HG03457 (cell line): ENCODE measurements around the gene ATXN7L1.
"Not testable (repeated sequence)": the region's sequence is repeated elsewhere in the genome, so short reads cannot be mapped to it uniquely, and the experiment has no call there.

Experiments used
- ATAC-seq: cut with Tn5 transposase; IDR thresholded peaks from one replicate; pipeline ENCODE4 v1.9.1; 2021; ENCODE audit warnings: moderate number of reproducible peaks; ENCODE audit not compliant: unreplicated experiment

The ATXN7L1 gene

DNA sequence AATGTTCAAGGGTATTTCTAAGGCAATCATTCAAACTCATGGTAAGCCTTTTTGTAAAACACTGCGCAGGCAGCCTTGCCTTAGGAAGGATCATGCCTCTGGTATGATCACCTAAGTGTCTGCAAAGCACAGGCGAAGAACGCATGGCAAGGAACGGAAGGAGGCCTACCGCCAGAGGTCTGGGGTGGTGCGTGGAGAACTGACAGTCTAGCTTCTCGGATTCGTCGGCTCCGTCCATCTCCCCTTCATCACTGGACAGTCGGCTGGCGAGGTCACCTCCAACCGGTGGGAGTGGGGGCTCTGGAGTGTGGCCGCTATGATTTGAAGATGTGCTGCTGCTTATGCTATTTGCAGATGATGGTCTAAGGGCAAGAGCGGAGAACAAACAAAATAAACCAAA, 252.5 kb downstream of the ATXN7L1 start:
- ATAC-seq, result no peak

DNA sequence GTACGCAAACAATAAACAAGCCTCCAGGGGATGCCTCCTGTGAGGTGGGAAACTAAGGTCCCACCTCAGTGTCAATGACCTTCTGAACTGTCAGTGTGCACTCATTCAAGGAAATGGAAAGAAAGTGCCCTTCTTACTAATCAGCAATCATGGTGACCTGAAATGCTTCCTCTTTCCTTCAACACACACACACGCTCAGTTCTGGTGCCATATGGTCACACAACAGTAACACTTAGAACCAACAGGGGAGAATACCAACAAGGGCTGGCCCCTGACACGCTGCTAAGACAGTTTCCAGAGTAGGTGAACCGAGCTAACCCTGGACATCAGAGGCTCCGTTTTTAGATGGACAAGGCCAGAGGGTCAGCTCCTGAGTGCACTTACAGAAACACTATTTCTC, 253.0 kb downstream of the ATXN7L1 start:
- no peak for ATAC-seq

DNA sequence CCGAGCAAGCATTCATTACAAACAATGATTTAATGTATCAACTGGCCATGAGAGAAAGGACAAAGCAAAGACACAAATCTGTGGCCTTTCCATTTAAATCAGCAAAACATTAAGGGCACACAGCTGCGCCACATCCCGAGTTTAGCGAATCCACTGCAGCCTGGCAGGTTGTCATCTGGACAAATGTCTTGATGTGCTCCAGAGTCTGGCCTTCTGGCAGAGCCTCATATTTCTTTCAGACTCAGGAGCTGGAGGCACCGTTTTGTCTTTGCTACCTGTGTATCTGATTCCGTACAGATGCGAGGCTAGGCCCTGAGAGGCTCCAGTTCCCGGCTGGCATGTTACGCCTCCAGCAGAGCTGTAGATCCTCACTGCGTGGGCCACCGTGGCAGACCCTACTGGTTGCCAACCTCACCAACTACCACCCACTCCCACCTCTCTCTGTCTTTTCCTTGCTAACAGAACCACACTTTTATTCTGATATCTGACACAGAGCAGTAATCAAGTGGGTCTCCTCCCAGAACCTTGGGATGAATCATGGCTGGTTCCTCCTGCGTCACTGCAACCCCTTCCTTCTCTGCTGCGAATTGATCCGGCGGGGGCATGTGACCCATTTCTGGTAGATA, 254.2 kb downstream of the ATXN7L1 start:
- ATAC-seq, result no peak

- no peak for ATAC-seq
Observed at GRCh38 chr7:105621617-105622016, 254.8 kb downstream of the ATXN7L1 start.

GRCh38 chr7:105621176-105621575, 255.2 kb downstream of the ATXN7L1 start:
- ATAC-seq, result no peak

DNA sequence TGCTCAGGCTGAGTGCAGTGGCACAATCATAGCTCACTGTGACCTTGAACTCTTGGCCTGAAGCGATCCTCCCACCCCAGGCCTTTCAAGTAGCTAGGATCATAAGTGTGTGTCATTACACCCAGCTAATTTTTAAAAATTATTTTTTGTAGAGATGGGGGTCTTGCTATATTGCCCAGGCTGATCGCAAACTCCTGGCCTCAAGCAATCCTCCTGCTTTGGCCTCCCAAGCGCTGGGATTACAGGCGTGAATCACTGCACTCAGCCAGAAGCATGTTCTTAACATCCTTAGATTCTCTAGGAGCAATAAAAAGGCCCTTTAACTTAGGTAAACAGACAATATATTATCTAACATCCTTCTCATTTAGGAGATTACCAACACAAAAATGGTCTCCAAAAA, 256.8 kb downstream of the ATXN7L1 start:
- no peak for ATAC-seq

- no peak for ATAC-seq
Observed at GRCh38 chr7:105618016-105618296, 258.4 kb downstream of the ATXN7L1 start.

DNA sequence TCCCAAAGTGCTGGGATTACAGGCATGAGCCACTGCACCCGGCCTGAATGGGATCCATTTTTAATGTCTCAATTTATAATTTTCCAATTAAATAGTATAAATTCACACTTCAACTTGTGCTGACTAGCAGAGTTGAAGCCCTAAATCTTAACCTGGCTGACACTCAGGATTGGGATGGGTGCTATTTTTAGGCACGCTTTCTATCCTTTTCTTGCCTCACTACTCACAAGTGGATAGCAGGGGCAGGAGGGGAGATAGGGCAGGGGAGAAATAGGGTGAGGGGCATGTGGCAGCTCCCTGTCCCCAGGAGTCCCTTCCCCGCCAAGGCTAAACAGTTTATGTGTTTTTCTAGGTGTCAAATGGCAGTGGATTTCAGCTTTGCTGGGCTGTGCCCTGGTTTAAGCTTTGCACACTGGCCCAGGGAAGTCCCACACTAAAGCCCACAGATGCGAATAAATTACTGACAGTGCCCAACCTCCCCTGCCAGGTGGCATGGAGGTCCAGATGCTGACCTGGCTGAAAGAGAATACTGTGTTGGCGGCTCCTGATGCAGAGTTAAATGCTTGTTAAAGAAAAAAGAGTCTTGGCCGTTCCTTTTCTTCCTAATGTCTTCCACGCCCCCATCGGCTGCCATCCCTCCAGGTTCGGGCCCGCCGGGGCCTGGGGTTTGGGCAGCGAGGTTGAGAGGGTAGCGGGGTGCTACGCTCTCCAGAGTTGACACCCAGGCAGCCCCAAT, 259.0 kb downstream of the ATXN7L1 start:
- ATAC-seq, result no peak

DNA sequence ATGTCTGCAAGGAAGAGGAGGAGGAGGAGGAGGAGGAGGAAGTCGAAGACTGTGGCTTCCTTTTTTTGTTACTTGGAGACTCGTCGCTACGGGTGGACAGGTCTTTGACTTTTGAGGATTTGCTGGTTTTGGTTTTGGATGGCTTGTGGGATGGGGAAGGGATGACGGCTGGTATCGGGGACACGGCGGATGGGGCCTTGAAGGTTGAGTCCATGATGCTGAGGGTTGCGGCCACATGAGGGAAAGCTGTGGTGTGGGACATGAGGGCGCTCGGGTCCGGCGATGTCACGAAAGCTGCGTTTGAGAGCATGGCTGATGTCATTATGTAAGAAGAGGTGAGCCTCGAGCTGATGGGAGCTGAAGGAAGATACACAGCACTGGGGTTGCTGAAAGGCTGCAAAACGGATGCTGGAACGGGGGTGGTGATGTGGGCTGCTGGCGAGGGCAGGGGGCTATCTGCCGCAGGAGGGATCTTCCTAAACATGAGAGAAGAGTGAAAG, 262.0 kb downstream of the ATXN7L1 start:
- ATAC-seq, result no peak

GRCh38 chr7:105613611-105614330, 262.6 kb downstream of the ATXN7L1 start:
- ATAC-seq, result no peak

- no peak for ATAC-seq
Observed at GRCh38 chr7:105612806-105613205, 263.6 kb downstream of the ATXN7L1 start.

- no peak for ATAC-seq
Observed at GRCh38 chr7:105611856-105612775, 264.3 kb downstream of the ATXN7L1 start.

DNA sequence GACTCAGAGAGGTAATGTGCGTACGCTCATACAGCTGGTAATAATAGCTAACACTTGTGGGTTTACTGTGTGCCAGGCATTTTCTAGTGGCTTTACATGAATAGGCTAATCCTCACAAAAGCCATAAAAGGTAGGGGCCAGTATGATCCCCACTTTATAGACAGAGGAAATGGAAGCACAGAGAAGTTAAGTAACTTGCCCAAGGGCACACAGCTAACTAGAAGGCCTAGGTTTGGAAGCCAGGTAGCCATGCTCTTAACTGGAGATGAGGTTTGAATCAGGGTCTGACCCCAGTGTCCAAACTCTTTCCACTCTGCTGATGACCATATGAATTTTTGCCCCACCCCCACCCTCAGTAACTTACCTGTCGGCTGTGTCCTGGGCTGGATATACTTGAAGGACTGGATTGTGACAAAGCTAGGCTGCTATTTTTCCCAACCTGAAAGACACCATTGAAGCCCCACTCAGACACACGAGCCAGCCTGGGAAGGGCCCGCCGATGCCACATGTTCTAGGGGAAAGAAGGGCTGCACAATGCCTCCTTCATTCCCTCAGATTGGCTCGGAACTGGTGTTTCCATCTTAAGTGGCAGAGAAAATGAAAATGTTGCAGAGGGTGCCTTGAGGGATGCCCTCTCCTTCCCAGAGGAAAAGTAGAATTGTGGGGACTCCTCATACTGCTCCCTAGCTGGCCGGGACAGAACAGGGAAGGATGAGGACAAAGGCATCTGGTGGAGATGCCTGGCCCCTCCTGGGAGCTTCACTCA, 266.1 kb downstream of the ATXN7L1 start:
- ATAC-seq, result no peak

DNA sequence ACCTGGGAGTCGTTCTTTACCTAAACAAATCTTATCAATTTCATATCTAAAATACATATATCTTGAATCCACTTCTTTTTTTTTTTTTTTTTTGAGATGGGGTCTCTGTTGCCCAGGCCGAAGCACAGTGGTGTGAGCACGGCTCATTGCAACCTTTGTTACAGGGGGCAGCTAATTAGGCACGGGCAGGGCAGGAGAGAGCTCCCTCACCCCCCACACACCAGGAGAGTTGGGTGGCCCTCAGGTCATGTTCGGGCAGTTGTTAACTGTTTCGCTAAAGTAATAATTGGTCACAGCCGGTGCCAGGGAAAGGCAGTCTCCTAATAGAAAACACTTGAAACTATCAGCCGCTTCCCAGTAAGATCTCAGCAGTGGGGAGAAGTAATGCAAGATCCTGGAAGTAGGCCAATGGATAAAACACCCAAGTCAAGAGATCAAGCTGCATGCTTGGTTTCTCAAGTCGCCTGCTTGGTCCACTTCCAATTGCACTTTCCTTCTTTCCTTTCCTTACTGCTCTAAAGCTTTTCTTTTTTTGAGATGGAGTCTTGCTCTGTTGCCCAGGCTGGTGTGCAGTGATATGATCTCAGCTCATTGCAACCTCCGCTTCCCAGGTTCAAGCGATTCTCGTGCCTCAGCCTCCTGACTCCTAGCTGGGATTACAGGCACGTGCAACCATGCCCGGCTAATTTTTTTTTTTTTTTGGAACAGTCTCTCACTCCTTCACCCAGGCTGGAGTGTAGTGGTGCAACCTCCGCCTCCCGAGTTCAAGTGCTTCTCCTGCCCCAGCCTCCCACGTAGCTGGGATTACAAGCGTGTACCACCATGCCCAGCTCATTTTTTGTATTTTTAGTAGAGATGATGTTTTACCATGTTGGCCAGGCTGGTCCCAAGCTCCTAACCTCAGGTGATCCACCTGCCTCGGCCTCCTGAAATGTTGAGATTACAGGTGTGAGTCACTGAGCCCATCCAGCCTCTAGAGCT, 273.8 kb downstream of the ATXN7L1 start:
- no peak for ATAC-seq

DNA sequence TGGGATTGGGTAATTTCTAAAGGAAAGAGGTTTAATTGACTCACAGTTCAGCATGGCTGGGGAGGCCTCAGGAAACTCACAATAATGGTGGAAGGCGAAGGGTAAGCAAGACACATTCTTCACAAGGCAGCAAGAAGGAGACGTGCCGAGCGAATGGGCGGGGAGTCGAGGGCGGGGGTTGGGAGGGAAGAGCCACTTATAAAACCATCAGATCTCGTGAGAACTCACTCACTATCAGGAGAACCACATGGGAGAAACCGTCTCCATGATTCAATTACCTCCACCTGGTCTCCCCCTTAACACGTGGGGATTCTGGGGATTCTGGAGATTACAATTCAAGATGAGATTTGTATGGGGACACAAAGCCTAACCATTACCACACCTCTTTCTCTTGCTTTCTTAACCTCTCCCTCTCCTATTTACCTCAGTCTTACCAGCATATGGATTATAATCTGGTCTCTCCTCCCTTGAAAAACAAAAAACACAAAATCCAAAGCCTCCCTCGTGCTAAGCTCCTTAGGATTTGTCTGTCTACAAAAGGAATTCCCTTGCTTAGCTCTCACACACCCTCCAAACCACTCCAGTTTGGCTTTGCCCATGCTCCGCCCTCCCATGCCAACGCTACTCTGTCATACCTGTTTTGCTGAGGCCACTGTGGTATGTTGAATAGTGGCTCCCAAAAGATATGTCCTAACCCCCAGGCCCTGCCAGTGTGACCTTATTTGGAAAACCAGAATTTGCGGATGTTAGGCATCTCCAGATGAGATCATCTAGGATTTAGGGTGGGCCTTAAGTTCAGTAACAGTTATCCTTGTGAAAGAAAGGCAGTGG, 275.5 kb downstream of the ATXN7L1 start:
- no peak for ATAC-seq

DNA sequence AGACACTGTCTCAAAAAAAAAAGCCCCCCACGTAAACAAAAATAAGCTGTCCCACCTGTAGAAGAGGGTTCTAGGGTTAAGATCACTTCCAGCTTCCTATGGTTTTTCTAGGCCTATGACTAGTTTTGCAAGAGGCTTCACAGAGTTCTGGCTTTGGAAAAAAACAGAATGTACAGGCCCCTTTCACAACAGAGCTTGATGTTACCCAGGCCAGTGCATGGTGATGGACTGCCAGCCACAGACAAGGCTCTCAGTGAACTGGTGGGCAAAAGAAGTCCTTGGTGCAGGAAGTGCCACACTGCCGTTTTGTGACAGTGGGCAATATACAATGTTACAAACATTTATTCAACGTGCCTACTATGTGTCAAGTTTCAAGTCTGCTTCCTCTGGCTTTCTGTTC, 276.8 kb downstream of the ATXN7L1 start:
- ATAC-seq, result no peak

- ATAC-seq, result not testable (repeated sequence)
Observed at GRCh38 chr7:105599080-105599479, 277.3 kb downstream of the ATXN7L1 start.

GRCh38 chr7:105596866-105597265, 279.5 kb downstream of the ATXN7L1 start:
- no peak for ATAC-seq
